Measurements from ENCODE around the gene RLIM. TPM values are rescaled to one million over a fixed set of nuclear protein-coding genes. Genes with fewer than 3 reads are reported as not detected.
A peak's percentile ranks its signal among the peaks of the same experiment; 100 is the strongest.

The RLIM gene
- polyA plus RNA-seq, 1 experiment, result 32.7 TPM

GRCh38 chrX:74536152-74536831 lies 78.1 kb downstream of the RLIM start:
- peak overlapping the region; percentile 54 for H3K4me3 ChIP-seq (ENCODE audit: low read depth, low read length)
- peak overlapping the region; percentile 89 for H3K27ac ChIP-seq (ENCODE audit: low read depth, low read length)
- POLR2A ChIA-PET, result interaction anchor here (1.3 to 1.6 kb wide), 3 partner anchors 11 to 116 kb away, joined by 3 to 5 read pairs (median 4); partner anchors contain the start of gene SLC16A2
- H3K9me3 ChIP-seq (ENCODE audit: control insufficient read depth, insufficient read depth, low read length), result no peaks in the 10 kb centered on the region
- DNase-seq (ENCODE audit: low read depth, low spot score), result peak; percentile 71
- TF ChIP-seq CTCF (IDR thresholded peaks at IDR 0.05; ENCODE audit: low read depth, low read length), result peak; percentile 48
- CTCF ChIA-PET, result interaction anchor here (1.0 to 2.3 kb wide), 3 partner anchors 10 to 11 kb away, joined by 3 to 6 read pairs (median 5); no protein-coding TSS in a partner anchor
- H3K27me3 ChIP-seq (ENCODE audit: control insufficient read depth, insufficient read depth, low read length), result no peaks in the 10 kb centered on the region

DNA sequence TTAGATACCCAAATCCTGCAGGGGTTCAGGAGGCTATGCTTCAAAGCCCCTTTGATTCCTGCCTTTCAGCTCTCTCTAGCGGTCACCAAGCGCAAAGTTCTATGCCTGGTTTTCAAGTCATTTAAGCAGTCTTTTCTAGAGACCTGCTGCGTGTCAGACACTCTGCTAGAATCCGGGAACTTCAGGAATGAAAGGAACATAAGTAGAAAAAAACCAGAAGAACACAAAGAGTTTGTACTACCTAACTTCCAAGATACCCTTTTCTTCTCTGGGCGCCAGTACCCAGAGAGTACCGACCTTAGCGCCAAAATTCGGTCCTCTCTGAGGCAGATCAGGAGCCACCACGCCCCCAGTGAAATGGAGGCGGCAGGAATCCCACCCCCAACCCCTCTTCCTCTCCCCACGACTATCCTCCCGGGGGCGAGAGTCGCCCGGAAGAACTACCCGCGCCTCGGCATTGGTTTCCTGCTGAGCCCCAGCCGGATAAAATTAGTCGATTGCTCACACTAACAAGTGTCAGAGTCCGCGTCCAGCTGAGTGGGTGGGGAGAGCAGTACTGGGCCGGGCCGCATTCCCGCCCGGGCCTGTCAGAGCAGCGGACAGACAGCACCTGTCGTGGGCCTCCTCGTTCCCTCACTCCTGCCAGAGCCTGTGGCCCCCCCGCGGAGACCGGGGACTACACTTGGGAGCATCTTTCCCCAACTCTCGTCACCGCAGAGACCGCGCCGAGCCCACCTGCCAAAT lies 78.8 kb downstream of the RLIM start:
- CTCF ChIA-PET, result interaction anchor here (0.5 to 2.6 kb wide), 7 partner anchors 10 to 250 kb away, joined by 3 to 15 read pairs (median 4); partner anchors contain the start of gene SLC16A2
- TF ChIP-seq CTCF (IDR thresholded peaks at IDR 0.05; ENCODE audit: low read depth, low read length), result peak; percentile 52
- DNase-seq (ENCODE audit: low read depth, low spot score), result no peak
- Histone ChIP-seq H3K27me3 (ENCODE audit: control insufficient read depth, insufficient read depth, low read length) (no peaks in the 10 kb centered on the region), H3K9me3 (ENCODE audit: control insufficient read depth, insufficient read depth, low read length) (no peaks in the 10 kb centered on the region), H3K4me3 (ENCODE audit: low read depth, low read length) (peak overlapping the region; percentile 54), H3K27ac (ENCODE audit: low read depth, low read length) (peak overlapping the region; percentile 89)
- POLR2A ChIA-PET, result interaction anchor here (0.7 to 1.8 kb wide), 8 partner anchors 10 to 243 kb away, joined by 3 to 9 read pairs (median 4); partner anchors contain the start of gene SLC16A2

Other genes starting within 250 kb of the RLIM start
- 38.5 and 42.6 TPM in 2 replicates for gene SLC16A2, start 193.1 kb downstream of the RLIM start, polyA plus RNA-seq (2011; rRNA removed)